Limb (tissue), 2 donors: Measurements from ENCODE around the gene TWF2.

ENCODE experiments used
- DNase-seq, 2 donors: peaks; one replicate each; pipeline ENCODE4 v3.0.0-alpha.2; 2016; ENCODE audit errors: extremely low spot score in 2 of 2

The TWF2 gene

DNA sequence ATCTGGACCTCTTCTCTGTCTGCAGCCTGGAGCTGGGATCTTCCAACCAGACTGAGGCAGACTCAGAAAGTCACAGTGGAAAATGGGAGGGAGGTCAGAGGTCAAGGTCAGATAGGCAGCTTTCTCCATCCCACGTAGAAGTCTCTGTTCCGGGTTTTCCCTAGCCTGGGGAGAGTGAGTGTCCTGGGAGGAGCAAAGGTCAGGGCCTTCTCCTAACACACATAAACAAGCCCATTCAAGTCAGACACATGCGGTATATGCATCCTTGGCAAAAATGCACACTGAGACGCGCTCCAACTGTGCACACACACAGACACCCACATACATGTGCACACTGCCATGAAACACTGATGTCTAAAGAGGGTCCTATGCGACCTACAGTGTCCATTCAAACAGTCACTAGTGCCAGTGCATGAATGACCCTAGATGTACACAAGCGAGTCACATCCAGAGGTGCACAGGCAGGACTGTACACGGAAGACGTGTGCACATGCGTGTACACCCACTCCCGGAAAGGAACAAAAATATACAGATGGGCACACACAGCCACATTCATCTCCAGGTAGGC is 681 bp downstream of the TWF2 start:
- no peak for DNase-seq

DNA sequence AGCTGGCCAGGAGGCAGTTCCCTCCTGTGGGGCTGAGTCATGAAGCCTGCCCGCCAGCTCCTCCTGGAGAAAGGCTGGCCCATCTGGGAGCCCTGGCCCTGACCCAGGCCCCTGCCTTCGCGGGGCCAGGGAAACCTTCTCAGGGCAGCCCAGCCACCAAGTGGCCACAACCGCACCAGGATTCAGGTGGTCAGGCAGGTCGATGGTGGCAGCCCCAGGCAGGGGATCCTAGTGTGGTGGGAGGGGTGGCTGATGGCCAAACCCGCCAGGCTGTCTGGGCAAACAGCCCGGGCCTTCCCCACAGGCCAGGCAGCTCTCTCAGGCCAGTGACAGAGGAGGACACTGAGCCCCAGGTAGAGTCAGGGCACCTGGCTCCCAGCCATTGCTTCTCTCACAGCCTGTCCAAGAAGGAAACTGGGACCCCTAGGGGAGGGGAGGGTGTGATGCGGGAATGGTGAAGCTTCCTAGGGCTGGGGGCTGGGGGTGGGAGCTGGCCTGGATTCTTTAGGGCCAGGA is 1.2 kb downstream of the TWF2 start:
- no peak for DNase-seq

DNA sequence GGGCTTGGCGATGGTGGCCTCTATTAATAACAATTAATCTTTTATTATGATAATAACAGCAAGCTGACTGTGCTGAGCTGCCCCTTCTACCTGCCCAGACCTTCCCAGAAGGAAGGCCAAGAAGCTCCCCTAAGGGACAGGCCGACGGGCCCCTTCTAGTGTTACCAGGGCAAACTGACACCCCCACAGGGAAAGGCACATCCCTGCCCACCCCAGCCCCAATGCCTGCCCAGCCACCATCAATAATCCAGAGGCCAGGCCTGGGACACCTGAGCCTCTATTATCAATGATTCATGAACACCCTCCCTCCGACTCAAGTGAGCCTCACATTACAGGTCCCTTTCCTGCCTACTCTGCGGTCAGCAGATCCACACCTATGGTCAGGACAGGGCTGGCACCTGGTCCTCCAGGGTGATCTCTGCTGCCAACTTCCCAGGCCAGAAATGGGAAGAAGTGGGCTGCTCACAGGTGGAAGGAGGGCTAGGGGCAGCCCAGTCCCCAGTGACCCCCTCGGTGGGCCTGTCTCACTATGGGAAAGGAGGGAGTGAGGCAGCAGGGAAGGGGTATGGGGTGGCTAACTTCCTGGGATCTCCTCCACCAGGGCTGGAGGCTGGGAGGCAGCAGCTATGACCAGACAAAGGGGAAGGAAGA is 1.8 kb downstream of the TWF2 start:
- no peak for DNase-seq

DNA sequence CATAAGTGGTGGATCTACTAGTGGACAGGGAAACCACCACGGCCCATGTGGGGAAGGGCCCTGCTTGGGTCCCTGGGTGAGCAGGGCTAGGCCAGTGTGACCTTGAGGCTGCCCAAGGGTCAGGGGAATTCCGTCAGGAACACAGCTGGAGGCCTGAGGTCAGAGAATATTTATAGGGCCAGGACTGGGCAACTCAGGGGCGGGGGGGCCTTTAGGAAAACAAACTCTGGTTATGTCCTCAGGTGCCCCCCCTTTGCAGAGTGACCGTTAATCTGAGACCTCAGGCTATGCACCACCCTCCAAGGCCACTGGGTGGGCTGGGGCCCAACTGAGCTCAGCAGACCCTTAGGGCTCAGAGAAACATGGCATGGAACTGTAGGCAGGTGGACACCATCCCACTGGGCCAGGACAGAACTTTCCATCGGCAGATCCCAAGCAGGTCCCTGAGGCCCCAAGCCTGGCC is 2.5 kb downstream of the TWF2 start:
- no peak for DNase-seq

DNA sequence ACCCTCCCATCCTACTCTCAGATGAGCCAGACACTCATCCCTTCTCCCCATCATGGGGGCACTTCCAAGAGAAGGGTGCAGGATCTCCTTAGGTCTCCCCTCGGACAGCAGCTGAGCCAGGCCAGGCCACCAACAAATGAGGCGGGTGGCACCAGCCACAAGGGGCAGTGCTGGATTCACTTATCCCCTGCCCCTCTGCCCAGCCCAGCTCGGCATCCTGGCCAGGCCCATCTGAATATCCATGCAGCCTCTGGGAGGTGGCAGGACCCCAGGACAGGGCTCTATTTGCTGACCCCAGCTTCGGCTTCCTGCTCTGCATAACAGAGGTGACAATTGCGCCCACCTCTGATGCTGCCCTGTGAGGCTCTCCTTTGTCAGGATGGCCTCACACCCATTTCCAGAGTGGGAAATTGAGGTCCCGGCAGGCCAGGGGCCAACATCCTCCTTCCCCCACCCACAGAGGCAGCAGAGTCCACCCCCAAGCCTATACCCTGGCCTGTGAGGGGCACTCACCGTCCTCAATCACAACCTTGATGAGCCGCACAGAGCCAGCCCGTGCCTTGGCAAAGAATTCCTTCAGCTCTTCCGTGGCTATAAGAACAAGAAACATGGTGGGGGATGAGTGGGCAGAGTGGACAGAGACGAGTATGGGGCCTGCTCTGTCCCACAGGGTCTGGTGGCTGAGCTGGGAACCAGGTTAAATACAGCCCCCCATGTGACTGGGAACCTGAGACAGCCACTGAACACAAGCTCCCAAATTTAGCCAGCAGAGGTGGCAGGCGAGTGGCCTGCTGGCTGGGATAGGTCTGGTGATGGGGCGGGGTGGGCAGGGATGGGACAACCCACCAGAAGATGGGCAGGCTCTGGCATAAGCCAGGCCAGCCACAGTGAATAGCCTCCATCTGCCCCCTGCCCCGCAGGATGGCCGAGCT is 4.2 kb downstream of the TWF2 start:
- no peak for DNase-seq

DNA sequence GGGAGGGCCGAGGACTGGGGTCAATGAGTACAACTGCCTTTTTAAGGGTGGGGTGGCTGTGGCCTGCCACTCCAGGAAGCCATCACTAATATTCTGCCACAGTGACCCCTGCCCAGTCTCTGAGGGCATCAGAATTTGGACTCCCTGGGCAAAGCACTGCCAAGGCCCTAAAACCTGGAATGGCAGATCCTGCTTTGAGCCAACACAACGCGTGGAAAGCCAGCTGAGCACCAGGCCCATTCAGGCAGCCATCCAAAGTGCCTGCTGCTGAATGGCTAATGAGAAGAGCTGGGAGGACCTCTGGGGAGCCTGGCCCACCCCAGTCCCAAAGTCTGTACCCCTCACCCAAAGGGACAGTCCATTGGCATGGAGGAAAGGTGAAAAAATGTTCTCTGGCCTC is 5.0 kb downstream of the TWF2 start:
- no peak for DNase-seq

DNA sequence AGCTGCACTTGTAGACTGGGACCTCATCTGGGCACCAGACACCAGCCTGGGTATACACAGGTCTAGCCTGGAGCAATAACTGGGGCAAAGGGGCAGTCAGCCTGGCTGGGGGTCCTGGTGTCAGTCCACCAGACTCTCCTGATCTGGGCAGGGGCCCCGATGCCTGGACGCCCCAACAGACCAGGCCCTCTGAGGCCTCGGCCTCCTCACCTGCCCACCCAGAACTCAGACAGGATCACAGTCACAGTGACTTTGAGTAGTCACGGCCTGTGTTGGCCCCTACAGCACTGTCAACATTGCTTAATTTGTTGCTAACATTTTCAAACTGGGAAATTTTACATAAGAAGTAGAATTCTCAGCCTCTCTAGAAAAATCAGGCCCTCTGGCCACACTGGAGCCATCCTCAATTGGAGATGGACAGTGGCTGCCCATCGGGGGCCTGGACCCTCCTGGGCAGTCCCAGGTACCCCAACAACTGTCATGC is 5.8 kb downstream of the TWF2 start:
- no peak for DNase-seq

DNA sequence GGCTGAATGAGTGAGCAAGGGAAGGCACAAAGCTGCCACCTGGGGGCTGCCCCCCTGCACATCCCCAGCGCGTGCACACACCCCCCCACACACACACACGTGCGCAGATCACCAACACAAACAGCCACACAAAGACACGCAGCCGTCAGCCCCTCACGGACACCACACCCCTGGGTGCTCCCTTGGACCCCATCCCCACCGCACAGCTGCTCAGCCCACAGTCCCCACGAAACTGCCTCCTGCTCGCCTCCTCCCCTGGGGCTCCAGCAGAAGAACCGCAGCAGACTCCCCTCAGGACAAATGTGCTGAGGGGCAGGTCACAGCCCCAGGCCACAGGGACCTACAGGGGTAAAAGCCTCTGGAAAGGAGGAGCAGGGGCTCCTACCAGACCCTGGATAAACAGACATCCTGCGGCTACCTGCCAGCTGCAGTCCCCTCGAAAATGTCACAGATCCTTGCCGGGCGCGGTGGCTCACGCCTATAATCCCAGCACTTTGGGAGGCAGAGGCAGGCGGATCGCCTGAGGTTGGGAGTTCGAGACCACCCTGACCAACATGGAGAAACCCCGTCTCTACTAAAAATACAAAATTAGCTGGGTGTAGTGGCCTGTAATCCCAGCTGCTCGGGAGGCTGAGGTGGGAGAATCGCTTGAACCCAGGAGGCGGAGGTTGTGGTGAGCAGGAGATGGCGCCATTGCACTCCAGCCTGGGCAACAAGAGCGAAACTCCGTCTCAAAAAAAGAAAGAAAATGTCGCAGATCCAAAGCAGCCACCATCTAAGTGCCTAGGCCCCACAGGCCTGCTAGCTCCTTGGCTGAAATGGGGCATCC is 6.5 kb downstream of the TWF2 start:
- DNase-seq: no peak

DNA sequence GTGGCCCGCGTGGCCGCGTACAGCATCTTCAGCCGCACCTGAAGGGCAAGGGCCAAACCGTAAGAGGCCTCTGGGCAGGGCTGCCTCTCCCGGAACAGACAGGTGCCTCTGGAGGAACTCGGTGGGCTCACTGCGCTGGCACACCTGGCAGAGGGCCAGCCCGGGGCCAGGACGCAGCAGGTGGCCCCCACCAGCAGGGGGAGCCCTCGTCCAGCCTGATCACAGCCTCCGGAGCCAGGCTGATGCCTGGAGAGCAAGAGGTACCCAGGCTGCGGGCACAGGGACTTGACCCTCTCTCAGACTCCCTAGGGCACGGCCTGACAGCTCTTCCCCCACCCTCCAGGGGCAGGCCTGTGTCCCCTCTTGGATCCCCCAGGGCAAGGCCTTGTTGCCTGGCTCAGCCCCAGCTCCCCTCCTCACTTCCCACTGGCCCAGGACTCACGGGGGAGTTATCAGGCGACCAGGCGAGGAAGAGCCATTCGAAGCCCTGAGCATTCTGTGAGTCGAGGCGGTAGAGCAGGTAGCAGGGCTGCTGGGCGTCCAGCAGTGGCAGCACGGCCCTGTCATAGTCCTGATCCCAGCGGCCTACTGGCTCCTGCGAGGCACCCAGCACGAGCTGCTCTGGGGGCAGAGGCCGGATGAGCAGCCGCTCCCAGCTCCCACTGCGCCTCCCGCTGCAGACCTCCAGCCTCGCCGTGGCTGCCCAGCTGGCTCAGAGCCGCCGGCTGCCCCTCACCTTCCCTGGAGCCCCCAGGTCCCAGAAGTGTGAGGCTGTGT is 7.3 kb downstream of the TWF2 start:
- peak in 1 of 2 donors; percentile 71 for DNase-seq

DNA sequence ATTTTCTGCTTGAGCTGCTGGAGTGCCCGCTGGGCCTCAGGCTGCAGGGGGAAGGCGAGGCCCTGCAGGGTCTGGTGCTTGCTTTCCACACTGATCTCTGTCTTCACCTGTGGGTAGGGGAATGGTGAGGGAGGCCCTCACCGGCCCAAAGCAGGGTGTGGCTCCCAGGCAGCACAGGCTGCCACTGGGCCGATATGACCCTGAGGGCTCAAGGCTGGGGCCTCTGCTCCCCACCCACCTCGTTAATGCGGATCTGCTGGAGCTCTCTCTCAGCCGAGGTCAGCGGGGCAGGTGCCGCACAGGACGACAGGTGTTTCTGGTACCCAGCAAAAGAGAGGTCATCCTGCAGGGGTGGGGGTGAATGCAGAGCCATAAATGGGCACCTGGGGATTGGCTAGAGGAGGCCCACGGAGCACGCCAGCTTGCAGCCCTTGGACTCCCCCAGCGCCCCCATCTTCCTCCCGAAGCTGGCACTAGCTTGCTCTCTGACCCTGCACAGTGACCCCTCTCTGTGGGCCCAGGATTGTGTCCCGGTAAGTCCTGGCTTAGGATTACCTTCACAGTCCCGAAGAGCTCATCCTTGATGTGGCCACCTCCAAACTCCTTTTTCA is 8.0 kb downstream of the TWF2 start:
- no peak for DNase-seq

DNA sequence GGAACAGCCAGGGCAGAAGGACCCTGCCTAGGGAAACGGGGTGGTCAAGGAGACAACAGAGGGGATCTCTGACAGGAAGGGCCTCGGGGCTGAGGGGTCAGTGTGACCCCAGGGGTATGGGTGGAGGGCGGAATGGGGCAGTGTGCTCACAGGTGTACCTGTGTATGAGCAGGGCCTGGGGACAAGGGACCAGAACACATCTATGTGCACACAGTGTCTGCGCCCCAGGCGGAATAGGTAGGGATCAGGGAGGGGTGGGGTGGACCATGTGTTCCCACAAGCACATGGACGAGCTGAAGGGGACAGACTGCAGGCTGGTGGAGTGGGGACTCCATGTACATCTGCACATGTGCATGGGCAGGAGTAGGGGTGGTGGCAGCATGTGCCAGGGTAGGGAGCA is 8.5 kb downstream of the TWF2 start:
- no peak for DNase-seq

DNA sequence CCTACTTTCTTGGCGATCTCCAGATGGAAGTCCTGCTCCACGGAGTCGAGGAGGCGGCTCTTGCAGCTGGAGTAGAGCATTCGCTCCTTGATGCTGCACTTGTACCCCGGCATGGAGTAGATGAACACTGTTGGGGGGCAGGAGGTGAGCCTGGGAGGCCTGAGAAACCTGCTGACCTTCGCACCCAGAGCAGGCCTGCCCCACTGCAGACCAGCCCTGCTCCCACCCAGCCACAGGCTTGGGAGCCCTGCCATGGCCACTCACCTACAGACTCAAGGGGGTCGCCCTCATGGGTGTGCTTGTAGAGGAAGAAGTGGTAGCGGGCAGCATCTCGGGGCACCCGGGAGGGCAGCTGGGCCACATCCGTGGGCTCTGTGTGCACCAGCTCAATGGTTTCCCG is 9.3 kb downstream of the TWF2 start:
- DNase-seq: no peak

DNA sequence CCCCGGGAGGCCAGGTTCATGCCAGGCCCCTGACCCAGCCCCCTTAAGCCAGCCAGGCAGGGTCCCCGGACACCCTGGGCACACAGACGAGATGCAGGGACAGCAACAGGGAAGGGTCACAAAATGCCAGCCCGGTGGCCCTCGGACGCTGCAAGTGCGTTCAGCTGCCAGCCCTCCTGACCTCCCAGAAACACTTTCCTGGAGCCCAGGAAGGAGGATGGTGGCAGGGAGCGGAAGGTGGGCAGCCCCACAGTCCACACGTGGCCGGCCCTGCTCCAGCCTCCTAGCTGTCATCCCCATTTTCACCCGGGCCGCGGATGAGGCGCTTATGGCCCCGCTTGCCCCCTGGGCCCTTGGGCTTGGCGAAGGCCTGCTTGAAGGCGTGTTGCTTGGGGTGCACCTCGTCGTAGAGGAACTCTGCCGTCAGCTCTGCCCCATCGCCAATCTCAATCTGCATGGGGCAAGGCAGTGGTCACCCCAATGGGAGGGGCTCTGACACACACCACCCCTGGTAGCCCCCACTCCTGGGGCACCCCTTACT is 10.1 kb downstream of the TWF2 start:
- DNase-seq: no peak

DNA sequence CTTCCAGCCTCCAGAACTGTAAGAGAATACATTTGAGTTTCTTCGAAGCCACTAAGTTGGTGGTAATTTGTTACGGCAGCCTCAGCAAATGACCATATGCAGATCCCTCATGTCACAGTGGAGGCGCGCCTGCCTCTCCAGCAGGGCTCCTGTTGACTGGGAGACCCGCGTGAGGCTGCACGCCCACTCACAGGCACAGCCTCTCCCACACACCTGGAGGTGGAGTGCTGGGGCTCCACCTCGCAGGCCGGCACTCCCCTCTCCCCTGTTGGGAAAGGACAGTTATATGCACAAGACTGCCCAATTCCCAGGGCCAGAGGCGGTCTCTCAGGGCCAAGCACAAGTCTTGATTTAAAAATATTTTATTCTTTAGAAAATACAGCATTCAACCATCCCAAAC is 10.7 kb downstream of the TWF2 start:
- DNase-seq: no peak

DNA sequence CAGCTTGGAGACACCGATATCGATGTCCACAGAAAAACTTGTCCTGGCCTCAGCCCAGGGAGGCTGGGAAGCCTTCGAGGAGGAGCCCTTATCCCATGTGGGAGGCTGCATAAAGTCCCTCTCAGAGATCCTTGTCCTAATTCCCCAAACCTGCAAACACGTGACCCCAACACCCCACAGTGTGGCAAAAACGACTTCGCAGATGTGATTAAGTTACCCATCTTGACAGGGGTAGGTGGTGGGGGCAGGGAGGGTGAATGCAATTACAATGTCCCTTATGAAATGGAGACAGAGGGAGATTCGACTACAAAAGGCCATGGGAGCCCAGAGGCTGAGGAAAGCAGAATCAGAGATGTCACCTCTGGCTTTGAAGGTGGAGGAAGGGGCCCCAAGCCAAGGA is 11.2 kb downstream of the TWF2 start:
- no peak for DNase-seq

DNA sequence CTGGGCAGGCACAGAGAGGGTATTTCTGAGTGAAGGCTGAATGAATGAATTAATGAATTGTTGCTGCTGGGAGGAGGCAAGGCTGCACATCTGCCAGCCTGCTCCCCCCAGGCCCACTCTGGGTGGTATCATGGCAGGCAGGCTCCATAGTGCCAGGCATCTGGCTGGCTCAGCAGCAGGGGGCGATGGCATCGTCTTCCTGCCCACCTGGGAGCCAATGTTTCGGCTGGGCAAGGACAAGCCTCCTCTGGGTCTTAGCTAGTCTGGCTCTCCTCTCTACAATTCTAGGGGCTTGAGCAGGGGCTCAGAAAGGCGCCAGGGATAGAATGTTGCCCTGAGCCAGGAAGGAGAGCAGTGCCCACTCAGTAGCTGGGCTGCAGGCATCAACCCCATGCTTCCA is 11.8 kb downstream of the TWF2 start:
- no peak for DNase-seq

DNA sequence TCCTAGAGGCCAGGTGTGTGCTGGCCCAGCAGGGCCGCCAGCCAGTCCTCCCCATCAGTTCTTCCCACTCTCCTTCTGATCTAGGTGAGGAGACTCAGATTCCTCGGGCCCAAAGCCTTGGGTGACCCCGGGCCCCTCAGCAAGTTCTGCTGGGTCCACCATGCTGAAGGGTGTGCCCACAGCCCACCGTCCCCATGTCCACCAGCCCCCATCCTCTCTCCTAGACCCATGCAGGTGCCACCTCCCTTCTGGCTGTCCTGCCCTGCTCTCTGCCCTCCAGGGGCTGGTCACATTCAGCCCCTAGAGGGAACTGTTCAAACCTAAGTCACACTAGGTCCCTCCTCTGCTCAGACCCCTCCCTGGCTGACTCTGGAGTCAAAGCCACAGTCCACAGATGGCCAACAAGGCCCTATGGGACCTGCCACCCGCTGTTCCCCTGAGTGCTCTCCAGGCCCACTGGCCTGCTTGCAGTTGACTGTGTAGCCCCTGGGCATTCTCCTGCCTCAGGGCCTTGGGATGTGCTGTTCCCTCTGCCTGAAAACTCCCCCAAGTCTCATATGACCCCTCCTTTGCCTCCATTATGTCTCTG is 12.6 kb downstream of the TWF2 start:
- DNase-seq: no peak

DNA sequence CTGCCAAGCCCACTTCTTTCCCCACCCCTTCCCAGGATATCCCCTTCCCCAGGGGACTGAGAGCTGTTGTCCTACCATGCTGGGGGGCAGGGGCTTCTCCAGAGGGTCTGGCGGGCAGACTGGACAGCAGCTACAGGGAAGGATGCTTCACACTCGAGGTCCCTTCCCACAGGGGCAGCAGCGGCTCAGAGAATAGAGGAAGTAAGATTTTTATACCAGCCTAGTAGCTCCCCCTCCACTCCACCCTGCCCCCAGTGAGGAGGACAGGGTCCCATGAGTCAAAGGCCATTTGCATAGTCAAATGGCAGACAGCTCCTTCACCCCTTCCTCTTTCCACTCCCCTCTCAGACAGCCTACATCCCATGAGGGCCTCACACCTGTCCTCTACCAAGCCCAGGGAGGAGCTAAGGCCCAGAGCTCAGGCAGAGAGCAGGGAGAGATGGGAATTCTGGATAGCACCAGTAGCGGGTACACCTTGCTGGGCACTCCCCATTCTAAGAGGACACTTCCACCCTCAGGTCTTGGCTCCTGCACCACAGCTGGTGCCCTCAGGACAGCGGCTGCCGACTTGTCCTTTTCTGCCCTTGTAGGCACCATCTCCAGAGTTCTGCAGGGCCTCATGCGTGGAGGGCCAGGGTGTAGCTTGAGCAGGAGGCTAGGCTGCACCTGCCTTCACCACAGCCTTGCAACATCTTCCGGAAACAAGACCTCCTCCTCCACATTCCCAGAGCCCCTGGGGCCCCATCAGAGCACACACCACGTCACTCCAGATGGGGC is 13.3 kb downstream of the TWF2 start, which contains the start of gene TLR9:
TSS of gene TLR9 (minus strand) at position 194 of the 777 bp plus-strand sequence. CDS start at position 78, 116 bp downstream.
- DNase-seq: no peak
